ENCODE data around the gene TMEM30B.

The TMEM30B gene

GRCh38 chr14:61296151-61296550 lies 15.0 kb upstream of the TMEM30B start:
- TF ChIP-seq CTCF (IDR thresholded peaks at IDR 0.05): no peak

GRCh38 chr14:61290701-61291100 lies 9.6 kb upstream of the TMEM30B start:
- TF ChIP-seq CTCF (IDR thresholded peaks at IDR 0.05): no peak

GRCh38 chr14:61288720-61289119 lies 7.6 kb upstream of the TMEM30B start:
- TF ChIP-seq CTCF (IDR thresholded peaks at IDR 0.05): no peak

- TF ChIP-seq CTCF (IDR thresholded peaks at IDR 0.05): no peak
These were observed 7.1 kb upstream of the TMEM30B start for GRCh38 chr14:61288228-61288627.

GRCh38 chr14:61287196-61287595 lies 6.1 kb upstream of the TMEM30B start:
- TF ChIP-seq CTCF (IDR thresholded peaks at IDR 0.05): no peak

GRCh38 chr14:61285364-61285763 lies 4.2 kb upstream of the TMEM30B start:
- TF ChIP-seq CTCF (IDR thresholded peaks at IDR 0.05): no peak

GRCh38 chr14:61284001-61284400 lies 2.9 kb upstream of the TMEM30B start:
- TF ChIP-seq CTCF (IDR thresholded peaks at IDR 0.05): no peak

GRCh38 chr14:61282746-61283145 lies 1.6 kb upstream of the TMEM30B start:
- TF ChIP-seq CTCF (IDR thresholded peaks at IDR 0.05): no peak
